SKM-1 treated with dmso at 0.1 percent for 144 hours (cell line): ENCODE measurements around the gene NFE2L2.
"Not testable (repeated sequence)": the region's sequence is repeated elsewhere in the genome, so short reads cannot be mapped to it uniquely, and the experiment has no call there.

Experiments
- DNase-seq: peaks from one replicate; lab custom pipeline; 2025; ENCODE audit not compliant: unreplicated experiment; lab: John Stamatoyannopoulos, UW

NFE2L2 gene

DNA sequence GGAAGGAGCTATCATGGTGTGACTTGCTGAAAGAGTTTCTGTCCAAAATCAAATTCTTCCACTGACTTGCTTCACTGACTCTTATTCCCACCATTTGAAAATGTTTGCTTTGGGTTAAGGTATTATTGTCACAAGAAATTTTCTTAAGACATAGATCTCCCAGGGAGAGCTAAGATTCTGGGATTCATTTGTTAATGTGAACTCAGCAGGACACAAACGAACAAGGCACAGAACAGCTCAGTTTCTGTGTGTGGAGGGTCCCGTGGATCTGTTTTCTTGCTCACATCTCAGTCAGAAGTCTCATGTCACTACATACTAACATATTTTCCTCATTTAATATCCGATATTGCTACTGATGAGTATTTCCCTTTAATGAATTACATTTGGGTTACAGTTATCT is 60.1 kb downstream of the NFE2L2 start:
- DNase-seq = no peak

- DNase-seq = no peak
These were observed 62.6 kb downstream of the NFE2L2 start for GRCh38 chr2:177201919-177202346.

DNA sequence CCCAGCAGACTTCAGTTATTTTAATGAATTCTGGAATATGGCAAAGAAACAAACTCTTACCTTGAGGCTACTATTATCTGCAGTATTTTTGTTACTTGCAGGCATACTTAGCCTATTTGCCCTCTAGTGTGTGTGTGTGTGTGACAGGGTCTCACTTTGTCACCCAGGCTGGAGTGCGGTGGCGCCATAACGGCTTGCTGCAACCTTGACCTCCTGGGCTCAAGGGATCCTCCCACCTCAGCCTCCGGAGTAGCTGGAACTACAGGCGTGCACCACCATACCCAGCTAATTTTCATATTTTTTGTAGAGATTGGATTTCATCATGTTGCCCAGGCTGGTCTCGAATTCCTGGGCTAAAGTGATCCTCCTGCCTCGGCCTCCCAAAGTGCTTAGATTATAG is 64.1 kb downstream of the NFE2L2 start:
- DNase-seq = not testable (repeated sequence)

- DNase-seq = no peak
These were observed 69.3 kb downstream of the NFE2L2 start for GRCh38 chr2:177195194-177195593.

GRCh38 chr2:177193240-177193639 is 71.3 kb downstream of the NFE2L2 start:
- DNase-seq = no peak

- DNase-seq = no peak
These were observed 71.7 kb downstream of the NFE2L2 start for GRCh38 chr2:177192788-177193187.

GRCh38 chr2:177190941-177191340 is 73.6 kb downstream of the NFE2L2 start:
- no peak for DNase-seq

- DNase-seq = no peak
These were observed 75.8 kb downstream of the NFE2L2 start for GRCh38 chr2:177188482-177189469.

GRCh38 chr2:177187631-177188312 is 76.8 kb downstream of the NFE2L2 start:
- peak; percentile 55 for DNase-seq

- not testable (repeated sequence) for DNase-seq
These were observed 78.5 kb downstream of the NFE2L2 start for GRCh38 chr2:177186038-177186437.

DNA sequence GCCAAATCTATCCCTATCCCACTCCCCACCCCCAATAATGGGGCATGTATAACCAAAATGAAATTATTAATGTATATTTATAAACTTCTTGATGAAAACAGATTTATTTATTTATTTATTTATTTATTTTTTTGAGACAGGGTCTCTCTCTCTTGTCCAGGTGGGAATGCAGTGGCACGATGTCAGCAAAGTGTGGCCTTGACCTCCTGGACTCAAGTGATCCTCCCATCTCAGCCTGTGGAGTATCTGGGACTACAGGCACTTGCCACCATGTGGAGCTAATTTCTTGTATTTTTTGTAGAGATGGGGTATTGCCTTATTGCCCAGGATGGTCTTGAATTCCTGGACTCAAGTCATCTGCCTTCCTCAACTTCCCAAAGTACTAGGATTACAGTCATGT is 79.9 kb downstream of the NFE2L2 start:
- no peak for DNase-seq

DNA sequence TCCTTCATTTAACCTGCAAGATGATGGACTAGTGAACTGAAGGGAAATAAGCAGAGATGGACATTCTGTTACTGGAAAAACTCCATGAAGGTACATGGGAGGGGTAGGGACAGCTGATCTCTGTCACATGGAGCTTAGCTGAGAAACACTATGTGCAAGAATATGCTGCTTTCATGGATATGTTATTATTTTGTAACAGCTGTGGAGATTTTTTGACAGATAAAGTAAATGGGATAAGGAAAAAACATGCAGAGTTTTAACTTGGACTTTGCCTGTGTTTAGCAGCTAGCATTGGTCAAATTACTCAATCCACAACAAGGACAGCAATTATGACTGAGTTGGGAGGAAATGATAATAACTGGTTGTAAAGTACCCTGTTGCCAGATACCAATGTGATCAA is 80.7 kb downstream of the NFE2L2 start:
- no peak for DNase-seq
